GM12878 (cell line): ENCODE results near the gene STK35. TPM values are rescaled to one million over a fixed set of nuclear protein-coding genes. Genes with fewer than 3 reads are reported as not detected.

Experiments
- BCL3 ChIP-seq: IDR thresholded peaks from 2 replicates; pipeline ENCODE4 v1.6.1; 2011; ENCODE audit warnings: borderline replicate concordance, low read depth, mild to moderate bottlenecking, moderate library complexity, low read length; ENCODE audit not compliant: insufficient read depth, poor library complexity, severe bottlenecking
- CHD4 ChIP-seq: fragments of 200-600 bp; sonication (generic); IDR thresholded peaks from 2 replicates; pipeline ENCODE4 v1.6.1; 2016; ENCODE audit warnings: mild to moderate bottlenecking
- CREM ChIP-seq: IDR thresholded peaks from 2 replicates; pipeline ENCODE4 v1.6.1; 2014; ENCODE audit warnings: antibody characterized with exemption, low read depth
- DPF2 ChIP-seq: fragments of 450-650 bp; IDR thresholded peaks from 2 replicates; pipeline ENCODE4 v1.6.1; 2017; ENCODE audit warnings: mild to moderate bottlenecking
- EGR1 ChIP-seq, 2 experiments: IDR thresholded peaks; 1 replicate in 1 of 2; 2 replicates in 1 of 2; pipeline ENCODE4 v1.6.1; 2011 to 2012; ENCODE audit warnings: low read depth in 2 of 2, low read length in 2 of 2, borderline replicate concordance in 1 of 2, mild to moderate bottlenecking in 1 of 2, moderate library complexity in 1 of 2
- GATAD2B ChIP-seq: fragments of 450-650 bp; conservative IDR thresholded peaks from 2 replicates; pipeline ENCODE4 v1.6.1; 2017; ENCODE audit warnings: low read depth, mild to moderate bottlenecking, moderate library complexity
- HDGF ChIP-seq: fragments of 450-650 bp; IDR thresholded peaks from 2 replicates; pipeline ENCODE4 v1.6.1; 2016; ENCODE audit warnings: antibody characterized with exemption
- LARP7 ChIP-seq: fragments of 450-650 bp; IDR thresholded peaks from 2 replicates; pipeline ENCODE4 v1.6.1; 2017; ENCODE audit warnings: mild to moderate bottlenecking
- MEF2B ChIP-seq: fragments of 450-650 bp; IDR thresholded peaks from 2 replicates; pipeline ENCODE4 v1.6.1; 2018; ENCODE audit warnings: mild to moderate bottlenecking, moderate library complexity; ENCODE audit not compliant: partially characterized antibody, poor library complexity, severe bottlenecking
- MXI1 ChIP-seq: fragments of 150-350 bp; IDR thresholded peaks from 2 replicates; pipeline ENCODE4 v1.6.1; 2011; ENCODE audit warnings: low read depth, mild to moderate bottlenecking, inconsistent platforms, low read length, improper control_type of control experiment
- NR2C1 ChIP-seq: fragments of 450-650 bp; IDR thresholded peaks from 2 replicates; pipeline ENCODE4 v1.6.1; 2017; ENCODE audit warnings: antibody characterized with exemption, mild to moderate bottlenecking, moderate library complexity
- RAD51 ChIP-seq: fragments of 450-650 bp; IDR thresholded peaks from 2 replicates; pipeline ENCODE4 v1.6.1; 2016; ENCODE audit warnings: moderate library complexity, mild to moderate bottlenecking, inconsistent platforms
- RCOR1 ChIP-seq: conservative IDR thresholded peaks from 2 replicates; pipeline ENCODE4 v1.6.1; 2012; ENCODE audit warnings: low read depth, low read length, improper control_type of control experiment
- SMC3 ChIP-seq: IDR thresholded peaks from 2 replicates; pipeline ENCODE4 v1.6.1; 2011; ENCODE audit warnings: low read length, improper control_type of control experiment, borderline replicate concordance
- SREBF1 ChIP-seq: IDR thresholded peaks from 2 replicates; pipeline ENCODE4 v1.6.1; 2012; ENCODE audit warnings: mild to moderate bottlenecking, low read length
- USF2 ChIP-seq: IDR thresholded peaks from 2 replicates; pipeline ENCODE4 v1.6.1; 2011; ENCODE audit warnings: low read depth, low read length, improper control_type of control experiment, borderline replicate concordance
- YY1 ChIP-seq: IDR thresholded peaks from 2 replicates; pipeline ENCODE4 v1.6.1; 2011; ENCODE audit warnings: low read depth, mild to moderate bottlenecking, low read length
- ZBED1 ChIP-seq: IDR thresholded peaks from 2 replicates; pipeline ENCODE4 v1.6.1; 2016; ENCODE audit warnings: borderline replicate concordance
- polyA plus RNA-seq, 11 experiments: library from polyadenylated mRNA; depleted of rRNA in 4 of 11; unstranded in 6 of 11; stranded (reverse) in 5 of 11; fragments of >200 nt; fragmentation: Nextera tagmentation in 4 of 11; fragmentation: Illumina TruSeq in 1 of 11; extraction: Ambion mirVana in 4 of 11; extraction: Trizol in 1 of 11; gene quantifications; 1 replicate in 1 of 11; 2 replicates in 10 of 11; pipeline versions ENCODE4 v1.2.1 to v1.2.3, GENCODE V29; 2011 to 2016; ENCODE audit warnings: inconsistent platforms in 2 of 11, missing spikeins in 2 of 11, low read depth in 1 of 11
- total RNA-seq, 4 experiments: library from RNA; depleted of rRNA in 3 of 4; stranded (reverse); fragments of >200 nt in 3 of 4; fragmentation: Illumina TruSeq in 1 of 4; extraction: Trizol in 1 of 4; gene quantifications; 2 replicates each; pipeline versions ENCODE4 v1.2.1 to v1.2.3, GENCODE V29; 2013 to 2021
- TF ChIP-seq, protein P1 (sequence below): fragments of 450-650 bp; formaldehyde crosslinking; IDR thresholded peaks from 2 replicates; pipeline ENCODE4 v1.4.0; 2020; ENCODE audit warnings: mild to moderate bottlenecking, moderate library complexity
- TF ChIP-seq, protein P2 (sequence below): fragments of 150-350 bp; IDR thresholded peaks from 2 replicates; pipeline ENCODE4 v1.6.1; 2014; ENCODE audit warnings: mild to moderate bottlenecking, low read depth, low read length
- TF ChIP-seq, protein P3 (sequence below): IDR thresholded peaks from 2 replicates; pipeline ENCODE4 v1.6.1; 2012; ENCODE audit warnings: low read depth, low read length, improper control_type of control experiment
- TF ChIP-seq, protein P4 (sequence below): fragments of 450-650 bp; IDR thresholded peaks from 2 replicates; pipeline ENCODE4 v1.6.1; 2014; ENCODE audit warnings: mild to moderate bottlenecking

STK35 gene
- total and polyA plus RNA-seq, 10 of the 15 experiments (the other 5 are each of a cell fraction or from before 2014, with no cell fraction given) = 2.9 to 19.4 (median 9.6) TPM

DNA sequence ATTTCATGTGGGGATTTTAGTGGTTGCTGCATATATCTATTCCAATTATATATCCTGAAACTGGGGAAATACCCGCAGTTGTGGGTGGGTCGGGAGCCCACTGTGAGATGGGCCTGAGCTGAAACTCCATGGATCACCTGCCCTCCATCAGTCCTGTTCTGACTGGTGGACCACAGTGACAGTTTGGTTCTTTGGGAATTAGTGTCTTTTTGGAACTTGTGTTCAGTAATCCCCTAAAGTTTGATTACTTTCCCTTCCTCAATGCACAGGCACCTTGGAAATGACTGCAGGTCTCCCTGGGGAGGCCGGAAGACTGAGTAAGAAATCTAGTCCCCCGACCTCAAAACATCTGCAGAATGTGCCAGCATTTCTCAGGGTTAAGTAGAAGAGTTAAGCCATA lies 11.3 kb downstream of the STK35 start (continued):
- peak; percentile 72 for TF ChIP-seq MEF2B
- TF ChIP-seq, protein P1, sequence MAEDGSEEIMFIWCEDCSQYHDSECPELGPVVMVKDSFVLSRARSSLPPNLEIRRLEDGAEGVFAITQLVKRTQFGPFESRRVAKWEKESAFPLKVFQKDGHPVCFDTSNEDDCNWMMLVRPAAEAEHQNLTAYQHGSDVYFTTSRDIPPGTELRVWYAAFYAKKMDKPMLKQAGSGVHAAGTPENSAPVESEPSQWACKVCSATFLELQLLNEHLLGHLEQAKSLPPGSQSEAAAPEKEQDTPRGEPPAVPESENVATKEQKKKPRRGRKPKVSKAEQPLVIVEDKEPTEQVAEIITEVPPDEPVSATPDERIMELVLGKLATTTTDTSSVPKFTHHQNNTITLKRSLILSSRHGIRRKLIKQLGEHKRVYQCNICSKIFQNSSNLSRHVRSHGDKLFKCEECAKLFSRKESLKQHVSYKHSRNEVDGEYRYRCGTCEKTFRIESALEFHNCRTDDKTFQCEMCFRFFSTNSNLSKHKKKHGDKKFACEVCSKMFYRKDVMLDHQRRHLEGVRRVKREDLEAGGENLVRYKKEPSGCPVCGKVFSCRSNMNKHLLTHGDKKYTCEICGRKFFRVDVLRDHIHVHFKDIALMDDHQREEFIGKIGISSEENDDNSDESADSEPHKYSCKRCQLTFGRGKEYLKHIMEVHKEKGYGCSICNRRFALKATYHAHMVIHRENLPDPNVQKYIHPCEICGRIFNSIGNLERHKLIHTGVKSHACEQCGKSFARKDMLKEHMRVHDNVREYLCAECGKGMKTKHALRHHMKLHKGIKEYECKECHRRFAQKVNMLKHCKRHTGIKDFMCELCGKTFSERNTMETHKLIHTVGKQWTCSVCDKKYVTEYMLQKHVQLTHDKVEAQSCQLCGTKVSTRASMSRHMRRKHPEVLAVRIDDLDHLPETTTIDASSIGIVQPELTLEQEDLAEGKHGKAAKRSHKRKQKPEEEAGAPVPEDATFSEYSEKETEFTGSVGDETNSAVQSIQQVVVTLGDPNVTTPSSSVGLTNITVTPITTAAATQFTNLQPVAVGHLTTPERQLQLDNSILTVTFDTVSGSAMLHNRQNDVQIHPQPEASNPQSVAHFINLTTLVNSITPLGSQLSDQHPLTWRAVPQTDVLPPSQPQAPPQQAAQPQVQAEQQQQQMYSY = no peak
- no peak for TF ChIP-seq CHD4
- TF ChIP-seq BCL3 = no peak
- no peak for TF ChIP-seq YY1
- no peak for TF ChIP-seq USF2
- TF ChIP-seq MXI1 = no peak
- TF ChIP-seq NR2C1 = no peak
- no peak for TF ChIP-seq SREBF1
- TF ChIP-seq DPF2 = peak; percentile 52; the same call in 1 of the 2 replicates
- TF ChIP-seq CREM = peak; percentile 38; the same call in 1 of the 2 replicates
- TF ChIP-seq, protein P2, sequence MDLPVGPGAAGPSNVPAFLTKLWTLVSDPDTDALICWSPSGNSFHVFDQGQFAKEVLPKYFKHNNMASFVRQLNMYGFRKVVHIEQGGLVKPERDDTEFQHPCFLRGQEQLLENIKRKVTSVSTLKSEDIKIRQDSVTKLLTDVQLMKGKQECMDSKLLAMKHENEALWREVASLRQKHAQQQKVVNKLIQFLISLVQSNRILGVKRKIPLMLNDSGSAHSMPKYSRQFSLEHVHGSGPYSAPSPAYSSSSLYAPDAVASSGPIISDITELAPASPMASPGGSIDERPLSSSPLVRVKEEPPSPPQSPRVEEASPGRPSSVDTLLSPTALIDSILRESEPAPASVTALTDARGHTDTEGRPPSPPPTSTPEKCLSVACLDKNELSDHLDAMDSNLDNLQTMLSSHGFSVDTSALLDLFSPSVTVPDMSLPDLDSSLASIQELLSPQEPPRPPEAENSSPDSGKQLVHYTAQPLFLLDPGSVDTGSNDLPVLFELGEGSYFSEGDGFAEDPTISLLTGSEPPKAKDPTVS = no peak
- TF ChIP-seq EGR1 (IDR thresholded peaks at IDR 0.05; ENCODE audit: borderline replicate concordance in 1 of 2, low read depth in 2 of 2, low read length in 2 of 2) = no peak
- TF ChIP-seq, protein P3, sequence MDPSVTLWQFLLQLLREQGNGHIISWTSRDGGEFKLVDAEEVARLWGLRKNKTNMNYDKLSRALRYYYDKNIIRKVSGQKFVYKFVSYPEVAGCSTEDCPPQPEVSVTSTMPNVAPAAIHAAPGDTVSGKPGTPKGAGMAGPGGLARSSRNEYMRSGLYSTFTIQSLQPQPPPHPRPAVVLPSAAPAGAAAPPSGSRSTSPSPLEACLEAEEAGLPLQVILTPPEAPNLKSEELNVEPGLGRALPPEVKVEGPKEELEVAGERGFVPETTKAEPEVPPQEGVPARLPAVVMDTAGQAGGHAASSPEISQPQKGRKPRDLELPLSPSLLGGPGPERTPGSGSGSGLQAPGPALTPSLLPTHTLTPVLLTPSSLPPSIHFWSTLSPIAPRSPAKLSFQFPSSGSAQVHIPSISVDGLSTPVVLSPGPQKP = no peak
- TF ChIP-seq, protein P4, sequence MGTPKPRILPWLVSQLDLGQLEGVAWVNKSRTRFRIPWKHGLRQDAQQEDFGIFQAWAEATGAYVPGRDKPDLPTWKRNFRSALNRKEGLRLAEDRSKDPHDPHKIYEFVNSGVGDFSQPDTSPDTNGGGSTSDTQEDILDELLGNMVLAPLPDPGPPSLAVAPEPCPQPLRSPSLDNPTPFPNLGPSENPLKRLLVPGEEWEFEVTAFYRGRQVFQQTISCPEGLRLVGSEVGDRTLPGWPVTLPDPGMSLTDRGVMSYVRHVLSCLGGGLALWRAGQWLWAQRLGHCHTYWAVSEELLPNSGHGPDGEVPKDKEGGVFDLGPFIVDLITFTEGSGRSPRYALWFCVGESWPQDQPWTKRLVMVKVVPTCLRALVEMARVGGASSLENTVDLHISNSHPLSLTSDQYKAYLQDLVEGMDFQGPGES = no peak
- no peak for TF ChIP-seq SMC3
- TF ChIP-seq RCOR1 = no peak
- TF ChIP-seq LARP7 = no peak
- TF ChIP-seq HDGF = no peak
- TF ChIP-seq ZBED1 = no peak
- no peak for TF ChIP-seq RAD51
- TF ChIP-seq GATAD2B = no peak; the same call in 1 of the 2 replicates
